ENCODE measurements around the gene FHOD3. TPM values are rescaled to one million over a fixed set of nuclear protein-coding genes. Genes with fewer than 3 reads are reported as not detected.
"Not testable (repeated sequence)": the region's sequence is repeated elsewhere in the genome, so short reads cannot be mapped to it uniquely, and the experiment has no call there.

The FHOD3 gene
- total and polyA plus RNA-seq, 2 donors, result 0.90 to 4.1 TPM

- Histone ChIP-seq H3K4me3 (ENCODE audit: low read length in 2 of 2) (no peak overlapping the region), H3K27me3 (ENCODE audit: control insufficient read depth in 2 of 2, insufficient read depth in 1 of 2, low read length in 1 of 2) (no peaks in the 10 kb centered on the region), H3K4me1 (ENCODE audit: control insufficient read depth in 2 of 2, insufficient read depth in 2 of 2, low read length in 2 of 2) (no peaks in the 10 kb centered on the region), H3K36me3 (ENCODE audit: control insufficient read depth in 2 of 2, insufficient read depth in 2 of 2, low read length in 1 of 2) (no peaks in the 10 kb centered on the region), H3K27ac (ENCODE audit: low read depth in 1 of 2, low read length in 1 of 2) (no peak overlapping the region), H3K9me3 (ENCODE audit: control insufficient read depth in 2 of 2, insufficient read depth in 1 of 2, low read length in 1 of 2) (no peaks in the 10 kb centered on the region)
- 75% methylated on average over 1 of the region's 1 CpG for WGBS
- DNase-seq (ENCODE audit: low read depth in 6 of 9, low spot score in 9 of 9), result no peak
Measured at GRCh38 chr18:36458306-36458705, 160.8 kb downstream of the FHOD3 start.

GRCh38 chr18:36459203-36459602, 161.7 kb downstream of the FHOD3 start:
- Histone ChIP-seq H3K9me3 (ENCODE audit: control insufficient read depth in 2 of 2, insufficient read depth in 1 of 2, low read length in 1 of 2) (no peaks in the 10 kb centered on the region), H3K4me1 (ENCODE audit: control insufficient read depth in 2 of 2, insufficient read depth in 2 of 2, low read length in 2 of 2) (no peaks in the 10 kb centered on the region), H3K27ac (ENCODE audit: low read depth in 1 of 2, low read length in 1 of 2) (no peak overlapping the region), H3K36me3 (ENCODE audit: control insufficient read depth in 2 of 2, insufficient read depth in 2 of 2, low read length in 1 of 2) (no peaks in the 10 kb centered on the region), H3K4me3 (ENCODE audit: low read length in 2 of 2) (no peak overlapping the region), H3K27me3 (ENCODE audit: control insufficient read depth in 2 of 2, insufficient read depth in 1 of 2, low read length in 1 of 2) (no peaks in the 10 kb centered on the region)
- DNase-seq (ENCODE audit: low read depth in 6 of 9, low spot score in 9 of 9), result no peak
- WGBS, result 94% methylated on average over 4 of the region's 4 CpGs

- Histone ChIP-seq H3K27ac (ENCODE audit: low read depth in 1 of 2, low read length in 1 of 2) (no peak overlapping the region), H3K27me3 (ENCODE audit: control insufficient read depth in 2 of 2, insufficient read depth in 1 of 2, low read length in 1 of 2) (no peaks in the 10 kb centered on the region), H3K36me3 (ENCODE audit: control insufficient read depth in 2 of 2, insufficient read depth in 2 of 2, low read length in 1 of 2) (no peaks in the 10 kb centered on the region), H3K4me3 (ENCODE audit: low read length in 2 of 2) (no peak overlapping the region), H3K9me3 (ENCODE audit: control insufficient read depth in 2 of 2, insufficient read depth in 1 of 2, low read length in 1 of 2) (no peaks in the 10 kb centered on the region), H3K4me1 (ENCODE audit: control insufficient read depth in 2 of 2, insufficient read depth in 2 of 2, low read length in 2 of 2) (no peaks in the 10 kb centered on the region)
- 79% methylated on average over 3 of the region's 3 CpGs for WGBS
- DNase-seq (ENCODE audit: low read depth in 6 of 9, low spot score in 9 of 9), result no peak
Measured at GRCh38 chr18:36459786-36460185, 162.3 kb downstream of the FHOD3 start.

- Histone ChIP-seq H3K4me1 (ENCODE audit: control insufficient read depth in 2 of 2, insufficient read depth in 2 of 2, low read length in 2 of 2) (no peaks in the 10 kb centered on the region), H3K36me3 (ENCODE audit: control insufficient read depth in 2 of 2, insufficient read depth in 2 of 2, low read length in 1 of 2) (no peaks in the 10 kb centered on the region), H3K4me3 (ENCODE audit: low read length in 2 of 2) (no peak overlapping the region), H3K27ac (ENCODE audit: low read depth in 1 of 2, low read length in 1 of 2) (no peak overlapping the region), H3K27me3 (ENCODE audit: control insufficient read depth in 2 of 2, insufficient read depth in 1 of 2, low read length in 1 of 2) (no peaks in the 10 kb centered on the region), H3K9me3 (ENCODE audit: control insufficient read depth in 2 of 2, insufficient read depth in 1 of 2, low read length in 1 of 2) (no peaks in the 10 kb centered on the region)
- 90% methylated on average over 2 of the region's 2 CpGs for WGBS
- DNase-seq (ENCODE audit: low read depth in 6 of 9, low spot score in 9 of 9), result no peak
Measured at GRCh38 chr18:36460324-36460850, 162.9 kb downstream of the FHOD3 start.

GRCh38 chr18:36460854-36461253, 163.3 kb downstream of the FHOD3 start:
- no peak overlapping the region for H3K4me3 ChIP-seq (ENCODE audit: low read length in 2 of 2)
- WGBS, result 97% methylated on average over 3 of the region's 3 CpGs
- H3K9me3 ChIP-seq (ENCODE audit: control insufficient read depth in 2 of 2, insufficient read depth in 1 of 2, low read length in 1 of 2), result no peaks in the 10 kb centered on the region
- DNase-seq (ENCODE audit: low read depth in 6 of 9, low spot score in 9 of 9), result no peak
- no peak overlapping the region for H3K27ac ChIP-seq (ENCODE audit: low read depth in 1 of 2, low read length in 1 of 2)
- no peaks in the 10 kb centered on the region for H3K36me3 ChIP-seq (ENCODE audit: control insufficient read depth in 2 of 2, insufficient read depth in 2 of 2, low read length in 1 of 2)
- no peaks in the 10 kb centered on the region for H3K27me3 ChIP-seq (ENCODE audit: control insufficient read depth in 2 of 2, insufficient read depth in 1 of 2, low read length in 1 of 2)
- H3K4me1 ChIP-seq (ENCODE audit: control insufficient read depth in 2 of 2, insufficient read depth in 2 of 2, low read length in 2 of 2), result no peaks in the 10 kb centered on the region

GRCh38 chr18:36461551-36461987, 164.1 kb downstream of the FHOD3 start:
- 89% methylated on average over 1 of the region's 1 CpG for WGBS
- Histone ChIP-seq H3K9me3 (ENCODE audit: control insufficient read depth in 2 of 2, insufficient read depth in 1 of 2, low read length in 1 of 2) (no peaks in the 10 kb centered on the region), H3K27ac (ENCODE audit: low read depth in 1 of 2, low read length in 1 of 2) (no peak overlapping the region), H3K36me3 (ENCODE audit: control insufficient read depth in 2 of 2, insufficient read depth in 2 of 2, low read length in 1 of 2) (no peaks in the 10 kb centered on the region), H3K27me3 (ENCODE audit: control insufficient read depth in 2 of 2, insufficient read depth in 1 of 2, low read length in 1 of 2) (no peaks in the 10 kb centered on the region), H3K4me3 (ENCODE audit: low read length in 2 of 2) (no peak overlapping the region), H3K4me1 (ENCODE audit: control insufficient read depth in 2 of 2, insufficient read depth in 2 of 2, low read length in 2 of 2) (no peaks in the 10 kb centered on the region)
- no peak for DNase-seq (ENCODE audit: low read depth in 6 of 9, low spot score in 9 of 9)

GRCh38 chr18:36463516-36463915, 166.0 kb downstream of the FHOD3 start:
- H3K27ac ChIP-seq (ENCODE audit: low read depth in 1 of 2, low read length in 1 of 2); H3K4me3 ChIP-seq (ENCODE audit: low read length in 2 of 2); H3K36me3 ChIP-seq (ENCODE audit: control insufficient read depth in 2 of 2, insufficient read depth in 2 of 2, low read length in 1 of 2); H3K4me1 ChIP-seq (ENCODE audit: control insufficient read depth in 2 of 2, insufficient read depth in 2 of 2, low read length in 2 of 2); H3K9me3 ChIP-seq (ENCODE audit: control insufficient read depth in 2 of 2, insufficient read depth in 1 of 2, low read length in 1 of 2); DNase-seq (ENCODE audit: low read depth in 6 of 9, low spot score in 9 of 9); H3K27me3 ChIP-seq (ENCODE audit: control insufficient read depth in 2 of 2, insufficient read depth in 1 of 2, low read length in 1 of 2): not testable (repeated sequence)
- 98% methylated on average over 5 of the region's 5 CpGs for WGBS

GRCh38 chr18:36464126-36464651, 166.7 kb downstream of the FHOD3 start:
- no peaks in the 10 kb centered on the region for H3K4me1 ChIP-seq (ENCODE audit: control insufficient read depth in 2 of 2, insufficient read depth in 2 of 2, low read length in 2 of 2)
- DNase-seq (ENCODE audit: low read depth in 6 of 9, low spot score in 9 of 9), result peak in 1 of 9 donors; percentile 5
- H3K36me3 ChIP-seq (ENCODE audit: control insufficient read depth in 2 of 2, insufficient read depth in 2 of 2, low read length in 1 of 2), result no peaks in the 10 kb centered on the region
- no peak overlapping the region for H3K27ac ChIP-seq (ENCODE audit: low read depth in 1 of 2, low read length in 1 of 2)
- no peaks in the 10 kb centered on the region for H3K9me3 ChIP-seq (ENCODE audit: control insufficient read depth in 2 of 2, insufficient read depth in 1 of 2, low read length in 1 of 2)
- no peak overlapping the region for H3K4me3 ChIP-seq (ENCODE audit: low read length in 2 of 2)
- H3K27me3 ChIP-seq (ENCODE audit: control insufficient read depth in 2 of 2, insufficient read depth in 1 of 2, low read length in 1 of 2), result no peaks in the 10 kb centered on the region
- WGBS, result 85% methylated on average over 5 of the region's 5 CpGs

GRCh38 chr18:36465276-36465675, 167.8 kb downstream of the FHOD3 start:
- no peak overlapping the region for H3K4me3 ChIP-seq (ENCODE audit: low read length in 2 of 2)
- no peak overlapping the region for H3K27ac ChIP-seq (ENCODE audit: low read depth in 1 of 2, low read length in 1 of 2)
- H3K9me3 ChIP-seq (ENCODE audit: control insufficient read depth in 2 of 2, insufficient read depth in 1 of 2, low read length in 1 of 2), result no peaks in the 10 kb centered on the region
- 94% methylated on average over 6 of the region's 6 CpGs for WGBS
- no peaks in the 10 kb centered on the region for H3K36me3 ChIP-seq (ENCODE audit: control insufficient read depth in 2 of 2, insufficient read depth in 2 of 2, low read length in 1 of 2)
- no peak for DNase-seq (ENCODE audit: low read depth in 6 of 9, low spot score in 9 of 9)
- no peaks in the 10 kb centered on the region for H3K27me3 ChIP-seq (ENCODE audit: control insufficient read depth in 2 of 2, insufficient read depth in 1 of 2, low read length in 1 of 2)
- no peaks in the 10 kb centered on the region for H3K4me1 ChIP-seq (ENCODE audit: control insufficient read depth in 2 of 2, insufficient read depth in 2 of 2, low read length in 2 of 2)

Data from thymus (tissue), 11 donors.